Calu3 (cell line): ENCODE results near the gene STOM. TPM values are rescaled to one million over a fixed set of nuclear protein-coding genes. Genes with fewer than 3 reads are reported as not detected.

Experiments
- Bru-seq: library from RNA; stranded (reverse); fragments of 400-500 nt; gene quantifications from one replicate; lab custom pipeline; 2021; lab: Mats Ljungman, UMichigan
- BruChase-seq, 2 experiments: library from RNA; stranded (reverse); fragments of 400-500 nt; gene quantifications; one replicate each; lab custom pipeline; 2021; lab: Mats Ljungman, UMichigan
- BruUV-seq: library from RNA; stranded (reverse); fragments of 400-500 nt; replicated peaks from 2 replicates; lab custom pipeline; 2021; lab: Mats Ljungman, UMichigan
- CTCF ChIA-PET: fragments of 300-600 bp; sonication (Branson Sonifier 250); formaldehyde crosslinking; loops from one replicate; lab custom pipeline; 2022; ENCODE audit warnings: antibody characterized with exemption; lab: Charles Lee
- DNase-seq: peaks from one replicate; pipeline ENCODE4 v3.0.0; 2022
- H3K27ac Mint-ChIP-seq: one replicate; pipeline ENCODE4 v1.8.0; 2022; ENCODE audit warnings: mixed read lengths; ENCODE audit not compliant: unreplicated experiment
- H3K27me3 Mint-ChIP-seq: one replicate; pipeline ENCODE4 v1.8.0; 2022; ENCODE audit warnings: mixed read lengths; ENCODE audit not compliant: unreplicated experiment
- H3K36me3 Mint-ChIP-seq: one replicate; pipeline ENCODE4 v1.8.0; 2022; ENCODE audit warnings: mild to moderate bottlenecking, moderate library complexity, mixed read lengths; ENCODE audit not compliant: insufficient read depth, unreplicated experiment
- H3K4me1 Mint-ChIP-seq: one replicate; pipeline ENCODE4 v1.8.0; 2022; ENCODE audit warnings: mild to moderate bottlenecking, low read depth, mixed read lengths; ENCODE audit not compliant: unreplicated experiment
- H3K4me3 Mint-ChIP-seq: one replicate; pipeline ENCODE4 v1.8.0; 2022; ENCODE audit warnings: mild to moderate bottlenecking, low read depth, moderate library complexity, mixed read lengths; ENCODE audit not compliant: unreplicated experiment
- H3K9me3 Mint-ChIP-seq: one replicate; pipeline ENCODE4 v1.8.0; 2022; ENCODE audit warnings: low read depth, mixed read lengths; ENCODE audit not compliant: unreplicated experiment
- CTCF ChIP-seq: fragments of 200-600 bp; IDR thresholded peaks from one replicate; pipeline ENCODE4 v1.8.0; 2022; ENCODE audit warnings: antibody characterized with exemption; ENCODE audit not compliant: unreplicated experiment
- intact Hi-C: fragments of 100-400 bp; cut with micrococcal nuclease; formaldehyde crosslinking; loops from one replicate; pipeline ENCODE4 v1.10.0; 2022; ENCODE audit not compliant: unreplicated experiment
- long read RNA-seq: library from polyadenylated mRNA; stranded (forward); transcript quantifications from one replicate; pipeline ENCODE4 v2.0.0, GENCODE V29; 2022
- total RNA-seq: library from RNA; stranded (reverse); gene quantifications from 2 replicates; pipeline ENCODE4 v1.2.3, GENCODE V29; 2022

The STOM gene
- 25.2 and 25.5 TPM in 2 replicates for total RNA-seq
- percentile 56 among the genes with signal in this experiment for Bru-seq, nascent RNA
- BruChase-seq, experiment 1, labeled RNA remaining after a 6-hour chase, result percentile 60 among the genes with signal in this experiment
- BruChase-seq, experiment 2, labeled RNA remaining after a 2-hour chase, result percentile 46 among the genes with signal in this experiment
- long read RNA-seq, transcript STOM-201 (7 exons, 3,010 nt), result major isoform, 32 of 35 reads
- long read RNA-seq, partial matches to known transcripts, result 1 of 35 reads
- long read RNA-seq, other reads (novel, unspliced or antisense), result 2 of 35 reads

- H3K27ac Mint-ChIP-seq, result no peak within 1 kb of the TSS
- peaks cover 34% of the 10 kb centered on the region for H3K4me1 Mint-ChIP-seq
- H3K36me3 Mint-ChIP-seq, result peaks cover 20% of the 10 kb centered on the region
- H3K27me3 Mint-ChIP-seq, result no peaks in the 10 kb centered on the region
- intact Hi-C loops, result no loop called here
- DNase-seq, result peak; percentile 45
- BruUV-seq, result no TSS peak
- CTCF ChIA-PET, result interaction anchor here (1.0 kb wide), 1 partner anchor 17 kb away, joined by 8 read pairs; no protein-coding TSS in a partner anchor
- peak within 1 kb of the TSS; percentile 73 for H3K4me3 Mint-ChIP-seq
- no peaks in the 10 kb centered on the region for H3K9me3 Mint-ChIP-seq
- TF ChIP-seq CTCF, result no peak
Observed at GRCh38 chr9:121369595-121370265, at the start of gene STOM. Gene STOM, minus strand, starts transcription at chr9:121370250. Its CDS starts 63 bp downstream, at chr9:121370187.

- H3K27ac Mint-ChIP-seq, result no peak overlapping the region
- CTCF ChIA-PET, result no interaction called here
- H3K4me3 Mint-ChIP-seq, result no peak overlapping the region
Observed at GRCh38 chr9:121411993-121412392, 41.9 kb upstream of the STOM start.

GRCh38 chr9:121405899-121406298 is 35.8 kb upstream of the STOM start:
- no peak overlapping the region for H3K27ac Mint-ChIP-seq
- intact Hi-C loops, result no loop called here
- BruUV-seq, result no TSS peak
- H3K4me3 Mint-ChIP-seq, result no peak overlapping the region
- CTCF ChIA-PET, result interaction anchor here (0.7 kb wide), 1 partner anchor 187 kb away, joined by 6 read pairs; no protein-coding TSS in a partner anchor
- no peaks in the 10 kb centered on the region for H3K9me3 Mint-ChIP-seq
- H3K27me3 Mint-ChIP-seq, result peaks cover 26% of the 10 kb centered on the region
- H3K4me1 Mint-ChIP-seq, result no peaks in the 10 kb centered on the region
- no peak for TF ChIP-seq CTCF
- DNase-seq, result no peak
- no peaks in the 10 kb centered on the region for H3K36me3 Mint-ChIP-seq

More at GRCh38 chr9:121411993-121412392, 41.9 kb upstream of the STOM start:
- Mint-ChIP-seq H3K4me1 (no peaks in the 10 kb centered on the region), H3K36me3 (no peaks in the 10 kb centered on the region), H3K27me3 (peaks cover 51% of the 10 kb centered on the region), H3K9me3 (no peaks in the 10 kb centered on the region)
- DNase-seq, result no peak
- intact Hi-C loops, result no loop called here
- no TSS peak for BruUV-seq
- no peak for TF ChIP-seq CTCF

GRCh38 chr9:121404906-121405305 is 34.9 kb upstream of the STOM start:
- Mint-ChIP-seq H3K9me3 (no peaks in the 10 kb centered on the region), H3K27me3 (peaks cover 16% of the 10 kb centered on the region), H3K4me1 (no peaks in the 10 kb centered on the region), H3K27ac (no peak overlapping the region), H3K36me3 (no peaks in the 10 kb centered on the region), H3K4me3 (no peak overlapping the region)
- intact Hi-C loops, result no loop called here
- CTCF ChIA-PET, result no interaction called here
- no TSS peak for BruUV-seq
- no peak for DNase-seq
- TF ChIP-seq CTCF, result no peak
